Measurements from ENCODE around the gene MAP3K15. TPM values are rescaled to one million over a fixed set of nuclear protein-coding genes. Genes with fewer than 3 reads are reported as not detected.
"Not testable (repeated sequence)": the region's sequence is repeated elsewhere in the genome, so short reads cannot be mapped to it uniquely, and the experiment has no call there.

The MAP3K15 gene
- total RNA-seq, 1 experiment from 2014 or later, result 1.2 TPM

DNA sequence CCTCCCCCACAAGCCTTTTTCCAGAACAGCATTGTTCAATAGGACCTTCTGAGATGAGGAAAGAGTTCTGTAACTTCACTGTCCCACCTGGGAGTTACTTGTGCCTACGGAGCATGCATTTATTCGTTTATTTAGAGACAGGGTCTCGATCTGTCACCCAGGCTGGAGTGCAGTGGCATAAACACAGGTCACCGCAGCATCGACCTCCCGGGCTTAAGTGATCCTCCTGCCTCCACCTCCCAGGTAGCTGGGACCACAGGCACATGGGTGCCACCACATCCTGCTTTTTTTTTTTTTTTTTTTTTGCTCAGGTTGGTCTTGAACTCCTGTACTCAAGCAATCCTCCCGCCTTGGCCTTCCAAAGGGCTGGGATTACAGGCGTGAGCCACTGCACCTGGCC lies 2.9 kb downstream of the MAP3K15 start:
- H3K9ac ChIP-seq (ENCODE audit: extremely low read depth, insufficient read length, low read length), result no peak overlapping the region
- H2BK15ac ChIP-seq (ENCODE audit: low read depth, low read length), result no peak overlapping the region
- no peak overlapping the region for H4K91ac ChIP-seq (ENCODE audit: insufficient read length, low read depth, low read length)
- no peak overlapping the region for H3K18ac ChIP-seq (ENCODE audit: insufficient read length, low read depth, low read length)
- no peak overlapping the region for H4K8ac ChIP-seq (replicated peaks; ENCODE audit: insufficient read length, low read depth, low read length)
- Mint-ChIP-seq H3K4me1 (peaks cover 0 to 7% of the 10 kb centered on the region in 2 experiments; a peak in 1 of 4 replicates), H3K4me3 (no peak overlapping the region), H3K27ac (no peak overlapping the region), H3K36me3 (ENCODE audit: insufficient read depth in 1 of 3, low read depth in 3 of 3) (peaks cover 0 to 4% (median 1%) of the 10 kb centered on the region in 3 experiments; a peak in 3 of 7 replicates), H3K9me3 (peaks cover 59 to 65% of the 10 kb centered on the region in 2 experiments), H3K27me3 (ENCODE audit: low read depth) (peaks cover 34% of the 10 kb centered on the region)
- no peak overlapping the region for H4K5ac ChIP-seq (ENCODE audit: insufficient read length, low read depth, low read length)
- peaks cover 7% of the 10 kb centered on the region for H3K23me2 ChIP-seq (ENCODE audit: insufficient read length, low read depth, low read length, poor library complexity, severe bottlenecking)
- no peak overlapping the region for H2AFZ ChIP-seq (ENCODE audit: low read length)
- peaks cover 26% of the 10 kb centered on the region for H3K9me3 ChIP-seq (ENCODE audit: control insufficient read depth, low read depth, low read length)
- H3K27ac ChIP-seq (ENCODE audit: insufficient read length, low read depth, low read length), result no peak overlapping the region
- H2BK5ac ChIP-seq (ENCODE audit: insufficient read length, low read length), result no peak overlapping the region
- H2BK12ac ChIP-seq (ENCODE audit: insufficient read length, low read depth, low read length), result no peak overlapping the region
- no peak overlapping the region for H2BK20ac ChIP-seq (ENCODE audit: low read depth, low read length, poor library complexity, severe bottlenecking)
- H3K23ac ChIP-seq (ENCODE audit: insufficient read length, low read depth, low read length), result no peak overlapping the region
- H3K4ac ChIP-seq (ENCODE audit: low read depth, low read length), result no peak overlapping the region
- no peaks in the 10 kb centered on the region for H3K79me1 ChIP-seq (ENCODE audit: insufficient read depth, low read depth, low read length, poor library complexity, severe bottlenecking)
- no peak overlapping the region for H3K14ac ChIP-seq (ENCODE audit: insufficient read depth, low read length)
- H3K27me3 ChIP-seq (ENCODE audit: insufficient read depth, low read length), result no peaks in the 10 kb centered on the region
- WGBS (ENCODE audit: extremely low coverage, insufficient read length, low lambda C conversion rate), result no CpG with 5 or more reads among the region's 8 CpGs
- no peaks in the 10 kb centered on the region for H3K79me2 ChIP-seq (ENCODE audit: insufficient read depth, low read length)
- no peak overlapping the region for H3T11ph ChIP-seq (ENCODE audit: low read length)
- no peak overlapping the region for H2AK5ac ChIP-seq (ENCODE audit: insufficient read length, low read length)
- H3K56ac ChIP-seq (ENCODE audit: insufficient read length, low read depth, low read length), result no peak overlapping the region
- no peaks in the 10 kb centered on the region for H4K20me1 ChIP-seq (ENCODE audit: control insufficient read depth, insufficient read depth, insufficient read length)
- DNase-seq, result no peak
- TF ChIP-seq, protein P1, sequence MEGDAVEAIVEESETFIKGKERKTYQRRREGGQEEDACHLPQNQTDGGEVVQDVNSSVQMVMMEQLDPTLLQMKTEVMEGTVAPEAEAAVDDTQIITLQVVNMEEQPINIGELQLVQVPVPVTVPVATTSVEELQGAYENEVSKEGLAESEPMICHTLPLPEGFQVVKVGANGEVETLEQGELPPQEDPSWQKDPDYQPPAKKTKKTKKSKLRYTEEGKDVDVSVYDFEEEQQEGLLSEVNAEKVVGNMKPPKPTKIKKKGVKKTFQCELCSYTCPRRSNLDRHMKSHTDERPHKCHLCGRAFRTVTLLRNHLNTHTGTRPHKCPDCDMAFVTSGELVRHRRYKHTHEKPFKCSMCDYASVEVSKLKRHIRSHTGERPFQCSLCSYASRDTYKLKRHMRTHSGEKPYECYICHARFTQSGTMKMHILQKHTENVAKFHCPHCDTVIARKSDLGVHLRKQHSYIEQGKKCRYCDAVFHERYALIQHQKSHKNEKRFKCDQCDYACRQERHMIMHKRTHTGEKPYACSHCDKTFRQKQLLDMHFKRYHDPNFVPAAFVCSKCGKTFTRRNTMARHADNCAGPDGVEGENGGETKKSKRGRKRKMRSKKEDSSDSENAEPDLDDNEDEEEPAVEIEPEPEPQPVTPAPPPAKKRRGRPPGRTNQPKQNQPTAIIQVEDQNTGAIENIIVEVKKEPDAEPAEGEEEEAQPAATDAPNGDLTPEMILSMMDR (conservative IDR thresholded peaks at IDR 0.05), result no peak
- H2BK120ac ChIP-seq (ENCODE audit: low read depth, low read length, poor library complexity, severe bottlenecking), result no peak overlapping the region
- no peak overlapping the region for H3K4me2 ChIP-seq (ENCODE audit: insufficient read depth, insufficient read length, low read length)
- H3K4me1 ChIP-seq (ENCODE audit: insufficient read depth, low read length), result no peaks in the 10 kb centered on the region; the same call in 1 of the 2 replicates

DNA sequence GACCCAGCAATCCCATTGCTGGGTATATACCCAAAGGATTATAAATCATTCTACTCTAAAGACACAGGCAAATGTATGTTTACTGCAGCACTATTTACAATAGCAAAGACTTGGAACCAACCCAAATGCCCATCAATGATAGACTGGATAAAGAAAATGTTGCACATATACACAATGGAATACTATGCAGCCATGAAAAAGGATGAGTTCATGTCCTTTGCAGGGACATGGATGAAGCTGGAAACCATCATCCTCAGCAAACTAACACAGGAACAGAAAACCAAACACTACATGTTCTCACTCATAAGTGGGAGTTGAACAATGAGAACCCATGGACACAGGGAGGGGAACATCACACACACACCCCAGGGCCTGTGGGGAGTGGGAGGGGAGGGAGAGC lies 3.5 kb downstream of the MAP3K15 start:
- not testable (repeated sequence) for H3K4ac ChIP-seq (ENCODE audit: low read depth, low read length); H2BK5ac ChIP-seq (ENCODE audit: insufficient read length, low read length); H2BK20ac ChIP-seq (ENCODE audit: low read depth, low read length, poor library complexity, severe bottlenecking); H4K8ac ChIP-seq (replicated peaks; ENCODE audit: insufficient read length, low read depth, low read length); H2AK5ac ChIP-seq (ENCODE audit: insufficient read length, low read length); H3K79me1 ChIP-seq (ENCODE audit: insufficient read depth, low read depth, low read length, poor library complexity, severe bottlenecking); H3K56ac ChIP-seq (ENCODE audit: insufficient read length, low read depth, low read length); H3K27me3 ChIP-seq (ENCODE audit: insufficient read depth, low read length); H3K14ac ChIP-seq (ENCODE audit: insufficient read depth, low read length); H3K23me2 ChIP-seq (ENCODE audit: insufficient read length, low read depth, low read length, poor library complexity, severe bottlenecking); H4K5ac ChIP-seq (ENCODE audit: insufficient read length, low read depth, low read length); H2BK12ac ChIP-seq (ENCODE audit: insufficient read length, low read depth, low read length); H3K36me3 Mint-ChIP-seq (ENCODE audit: insufficient read depth in 1 of 3, low read depth in 3 of 3); H3K9ac ChIP-seq (ENCODE audit: extremely low read depth, insufficient read length, low read length); H2AFZ ChIP-seq (ENCODE audit: low read length); H3K23ac ChIP-seq (ENCODE audit: insufficient read length, low read depth, low read length); H3K4me2 ChIP-seq (ENCODE audit: insufficient read depth, insufficient read length, low read length); H3K27ac ChIP-seq (ENCODE audit: insufficient read length, low read depth, low read length); H3K18ac ChIP-seq (ENCODE audit: insufficient read length, low read depth, low read length); H2BK15ac ChIP-seq (ENCODE audit: low read depth, low read length); H3T11ph ChIP-seq (ENCODE audit: low read length); DNase-seq; H2BK120ac ChIP-seq (ENCODE audit: low read depth, low read length, poor library complexity, severe bottlenecking); H4K20me1 ChIP-seq (ENCODE audit: control insufficient read depth, insufficient read depth, insufficient read length); H4K91ac ChIP-seq (ENCODE audit: insufficient read length, low read depth, low read length); H3K4me3 Mint-ChIP-seq; H3K4me1 ChIP-seq (ENCODE audit: insufficient read depth, low read length); H3K79me2 ChIP-seq (ENCODE audit: insufficient read depth, low read length); H3K27ac Mint-ChIP-seq
- Mint-ChIP-seq H3K4me1 (peaks cover 4 to 10% of the 10 kb centered on the region in 2 experiments), H3K9me3 (peaks cover 58 to 64% of the 10 kb centered on the region in 2 experiments), H3K27me3 (ENCODE audit: low read depth) (peaks cover 29% of the 10 kb centered on the region)
- peaks cover 30% of the 10 kb centered on the region for H3K9me3 ChIP-seq (ENCODE audit: control insufficient read depth, low read depth, low read length)
